Stimulated activated CD4-positive, alpha-beta T cell treated with anti-CD3 and anti-CD28 coated beads, Interleukin-1b, Interleukin-23, amount 100 ng/mL, for 48 hours (primary cell): ENCODE results near the gene CYP4F3.
"Not testable (repeated sequence)": the region's sequence is repeated elsewhere in the genome, so short reads cannot be mapped to it uniquely, and the experiment has no call there.

Source experiments
- DNase-seq: peaks from one replicate; pipeline ENCODE4 v3.0.0-alpha.2; 2020

The CYP4F3 gene, protein sequence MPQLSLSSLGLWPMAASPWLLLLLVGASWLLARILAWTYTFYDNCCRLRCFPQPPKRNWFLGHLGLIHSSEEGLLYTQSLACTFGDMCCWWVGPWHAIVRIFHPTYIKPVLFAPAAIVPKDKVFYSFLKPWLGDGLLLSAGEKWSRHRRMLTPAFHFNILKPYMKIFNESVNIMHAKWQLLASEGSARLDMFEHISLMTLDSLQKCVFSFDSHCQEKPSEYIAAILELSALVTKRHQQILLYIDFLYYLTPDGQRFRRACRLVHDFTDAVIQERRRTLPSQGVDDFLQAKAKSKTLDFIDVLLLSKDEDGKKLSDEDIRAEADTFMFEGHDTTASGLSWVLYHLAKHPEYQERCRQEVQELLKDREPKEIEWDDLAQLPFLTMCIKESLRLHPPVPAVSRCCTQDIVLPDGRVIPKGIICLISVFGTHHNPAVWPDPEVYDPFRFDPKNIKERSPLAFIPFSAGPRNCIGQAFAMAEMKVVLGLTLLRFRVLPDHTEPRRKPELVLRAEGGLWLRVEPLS

DNA sequence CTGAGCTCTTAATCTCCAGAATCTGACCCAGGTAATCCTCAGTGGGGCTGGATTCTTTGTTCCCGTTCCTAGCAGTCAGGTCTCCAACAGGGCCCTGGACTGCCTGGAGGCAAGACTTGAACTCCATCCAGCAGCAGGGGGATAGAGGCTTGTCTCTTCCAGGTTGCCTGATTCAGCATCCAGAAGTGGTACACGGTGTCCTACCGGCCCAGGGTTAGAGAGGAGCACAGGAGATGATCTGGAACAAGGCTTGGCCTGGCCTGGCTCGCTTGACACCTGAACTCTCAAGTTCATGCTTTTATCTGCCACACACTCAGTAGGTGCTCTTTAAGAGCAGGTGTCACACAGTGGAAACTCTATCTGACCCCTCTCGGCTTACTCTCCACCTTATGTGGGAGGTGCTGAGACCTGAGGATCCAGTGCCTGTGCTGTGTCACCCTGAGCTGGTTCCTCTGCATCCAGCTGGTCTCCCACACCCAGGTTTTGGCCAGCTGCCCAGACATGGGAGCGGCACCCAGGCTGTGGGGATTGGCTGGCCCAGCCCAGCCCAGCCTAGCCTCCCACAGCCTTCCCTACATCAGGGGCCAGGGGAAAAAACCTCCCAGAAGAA, at the start of gene CYP4F3:
TSS of gene CYP4F3 (plus strand) at position 604 of the 610 bp plus-strand sequence. CDS start 519 bp downstream, outside the sequence.
- DNase-seq = no peak

DNA sequence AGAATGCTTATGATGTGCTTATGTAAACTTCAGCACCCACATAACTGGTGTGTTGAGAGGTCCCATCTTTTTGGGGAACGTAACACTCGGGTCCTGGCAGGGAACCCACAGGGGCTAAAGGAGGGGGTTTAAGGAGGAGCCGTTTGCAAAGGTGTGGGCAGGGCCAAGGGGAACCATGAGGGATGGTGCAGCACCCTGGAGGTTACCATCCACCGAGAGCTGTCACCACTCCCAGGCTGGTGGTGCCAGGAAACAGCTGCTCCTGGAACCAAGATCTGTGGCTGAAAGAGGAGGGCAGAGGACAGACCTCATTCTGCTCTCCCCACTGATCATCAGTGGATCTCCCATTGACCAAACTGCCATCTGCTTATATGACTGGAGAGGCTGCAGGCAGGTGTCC, 48.9 kb upstream of the CYP4F3 start:
- DNase-seq = no peak

DNA sequence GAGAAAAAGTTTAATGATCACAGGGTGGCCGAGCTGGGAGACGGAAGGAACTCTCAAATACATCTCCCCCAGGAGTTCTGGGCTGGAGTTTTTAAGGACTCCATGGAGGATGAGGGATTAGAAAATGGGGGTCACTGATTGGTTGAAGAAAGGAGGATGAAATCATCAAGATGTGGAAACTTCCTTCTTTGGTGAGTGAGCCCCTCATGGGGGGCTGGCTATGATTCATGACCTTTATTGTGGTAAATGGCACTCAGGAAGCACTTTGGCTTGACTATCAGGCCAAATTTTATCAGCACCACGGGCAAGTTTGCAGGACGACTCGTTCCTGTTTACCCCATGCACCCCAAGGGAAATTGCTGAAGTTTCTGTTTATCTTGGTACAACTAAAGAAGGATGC, 48.2 kb upstream of the CYP4F3 start:
- DNase-seq = not testable (repeated sequence)

DNA sequence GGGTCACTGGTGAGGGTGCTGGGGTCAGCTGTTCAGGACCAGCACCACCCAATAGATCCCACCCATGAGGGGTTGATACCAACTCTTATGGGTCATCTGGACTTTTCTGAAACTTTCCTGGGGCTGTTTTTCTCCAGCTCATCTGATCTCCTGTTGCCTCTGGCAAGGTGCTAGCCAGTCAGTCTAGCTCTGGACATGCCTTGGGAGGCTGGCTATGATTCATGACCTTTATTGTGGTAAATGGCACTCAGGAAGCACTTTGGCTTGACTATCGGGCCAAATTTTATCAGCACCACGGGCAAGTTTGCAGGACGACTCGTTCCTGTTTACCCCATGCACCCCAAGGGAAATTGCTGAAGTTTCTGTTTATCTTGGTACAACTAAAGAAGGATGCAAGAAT, 46.9 kb upstream of the CYP4F3 start:
- not testable (repeated sequence) for DNase-seq

DNA sequence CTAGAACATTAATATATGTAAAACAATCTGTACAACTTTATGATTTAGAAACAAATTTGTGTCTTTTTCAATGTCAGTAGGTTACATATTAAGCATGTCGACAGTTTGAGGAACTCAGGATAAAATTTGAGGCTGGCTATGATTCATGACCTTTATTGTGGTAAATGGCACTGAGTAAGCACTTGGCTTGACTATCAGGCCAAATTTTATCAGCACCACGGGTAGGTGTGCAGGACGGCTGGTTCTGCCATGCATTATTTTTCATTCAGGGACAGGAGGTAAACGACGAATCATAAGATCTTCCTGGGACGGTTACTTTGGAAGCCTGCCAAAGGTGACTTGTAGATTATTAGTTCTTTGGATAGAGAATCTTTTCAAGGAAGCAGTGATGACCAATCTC, 45.6 kb upstream of the CYP4F3 start:
- DNase-seq = no peak

DNA sequence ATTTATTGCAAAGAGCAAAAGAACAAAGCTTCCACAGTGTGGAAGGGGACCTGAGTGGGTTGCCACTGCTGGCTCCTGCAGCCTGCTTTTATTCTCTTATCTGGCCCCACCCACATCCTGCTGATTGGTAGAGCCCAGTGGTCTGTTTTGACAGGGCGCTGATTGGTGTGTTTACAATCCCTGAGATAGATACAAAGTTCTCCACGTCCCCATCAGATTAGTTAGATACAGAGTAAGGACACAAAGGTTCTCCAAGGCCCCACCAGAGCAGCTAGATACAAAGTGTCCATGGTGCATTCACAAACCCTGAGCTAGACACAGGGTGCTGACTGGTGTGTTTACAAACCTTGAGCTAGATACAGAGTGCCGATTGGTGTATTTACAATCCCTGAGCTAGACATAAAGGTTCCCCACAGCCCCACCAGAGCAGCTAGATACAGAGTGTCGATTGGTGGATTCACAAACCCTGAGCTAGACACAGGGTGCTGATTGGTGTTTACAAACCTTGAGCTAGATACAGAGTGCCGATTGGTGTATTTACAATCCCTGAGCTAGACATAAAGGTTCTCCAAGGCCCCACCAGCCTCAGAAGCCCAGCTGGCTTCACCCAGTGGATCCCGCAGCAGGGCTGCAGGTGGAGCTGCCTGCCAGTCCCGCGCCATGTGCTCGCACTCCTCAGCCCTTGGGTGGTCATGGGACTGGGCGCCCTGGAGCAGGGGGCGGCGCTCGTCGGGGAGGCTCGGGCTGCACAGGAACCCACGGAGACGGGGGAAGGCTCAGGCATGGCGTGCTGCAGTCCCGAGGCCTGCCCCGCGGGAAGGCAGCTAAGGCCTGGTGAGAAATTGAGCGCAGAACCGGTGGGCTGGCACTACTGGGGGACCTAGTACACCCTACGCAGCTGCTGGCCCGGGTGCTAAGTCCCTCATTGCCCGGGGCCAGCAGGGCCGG, 32.4 kb upstream of the CYP4F3 start:
- not testable (repeated sequence) for DNase-seq

DNA sequence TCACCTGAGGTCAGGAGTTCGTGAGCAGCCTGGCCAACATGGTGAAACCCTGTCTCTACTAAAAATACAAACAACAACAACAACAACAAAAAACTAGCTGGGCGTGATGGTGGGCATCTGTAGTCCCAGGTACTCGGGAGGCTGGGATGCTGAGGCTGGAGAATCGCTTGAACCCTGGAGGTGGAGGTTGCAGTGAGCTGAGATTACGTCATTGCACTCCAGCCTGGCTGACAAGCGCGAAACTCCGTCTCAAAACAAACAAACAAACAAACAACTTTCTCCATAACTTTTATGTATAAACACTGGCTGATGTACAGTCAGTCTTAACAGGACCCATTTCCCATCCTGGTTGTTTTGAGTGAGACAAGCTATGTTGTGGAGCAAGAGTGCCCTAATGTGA, 31.4 kb upstream of the CYP4F3 start:
- no peak for DNase-seq

DNA sequence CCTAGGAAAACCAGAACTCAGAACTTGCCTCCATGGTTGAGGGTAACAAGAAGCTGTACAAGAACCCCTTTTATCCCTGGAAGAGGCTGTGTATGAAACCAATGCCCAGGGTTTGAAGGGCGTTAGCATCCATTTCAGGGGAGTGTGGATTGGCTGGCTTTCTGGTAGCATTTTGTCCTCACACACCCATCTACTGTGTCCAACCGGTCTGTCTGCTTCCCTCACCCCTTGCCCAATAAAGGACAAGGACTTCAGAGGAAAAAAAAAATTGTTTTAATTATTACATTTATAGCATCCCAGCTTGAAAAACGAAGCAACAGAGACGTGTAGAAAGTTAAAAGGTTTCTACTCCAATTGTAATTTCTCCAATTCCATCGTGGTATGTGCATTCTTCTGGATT, 28.4 kb upstream of the CYP4F3 start:
- no peak for DNase-seq

DNA sequence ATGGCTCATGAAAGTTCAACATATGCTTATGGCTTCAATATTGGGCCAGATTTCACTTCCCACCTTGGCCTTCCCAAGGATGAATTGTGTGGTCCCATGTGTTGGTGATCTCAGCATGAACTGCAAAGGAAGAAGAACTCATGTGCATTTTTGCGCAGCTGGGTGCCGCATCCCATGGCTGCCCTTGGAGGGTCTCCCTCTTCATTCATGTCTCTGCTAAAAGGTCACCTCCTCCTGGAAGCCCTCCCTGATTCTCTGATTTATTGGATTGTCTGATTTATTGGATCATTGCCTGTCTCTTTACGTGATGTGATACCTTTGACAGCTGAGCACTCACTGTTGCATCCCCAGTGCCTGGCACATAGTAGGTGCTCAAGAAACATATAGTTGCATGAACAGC, 27.4 kb upstream of the CYP4F3 start:
- DNase-seq = no peak

DNA sequence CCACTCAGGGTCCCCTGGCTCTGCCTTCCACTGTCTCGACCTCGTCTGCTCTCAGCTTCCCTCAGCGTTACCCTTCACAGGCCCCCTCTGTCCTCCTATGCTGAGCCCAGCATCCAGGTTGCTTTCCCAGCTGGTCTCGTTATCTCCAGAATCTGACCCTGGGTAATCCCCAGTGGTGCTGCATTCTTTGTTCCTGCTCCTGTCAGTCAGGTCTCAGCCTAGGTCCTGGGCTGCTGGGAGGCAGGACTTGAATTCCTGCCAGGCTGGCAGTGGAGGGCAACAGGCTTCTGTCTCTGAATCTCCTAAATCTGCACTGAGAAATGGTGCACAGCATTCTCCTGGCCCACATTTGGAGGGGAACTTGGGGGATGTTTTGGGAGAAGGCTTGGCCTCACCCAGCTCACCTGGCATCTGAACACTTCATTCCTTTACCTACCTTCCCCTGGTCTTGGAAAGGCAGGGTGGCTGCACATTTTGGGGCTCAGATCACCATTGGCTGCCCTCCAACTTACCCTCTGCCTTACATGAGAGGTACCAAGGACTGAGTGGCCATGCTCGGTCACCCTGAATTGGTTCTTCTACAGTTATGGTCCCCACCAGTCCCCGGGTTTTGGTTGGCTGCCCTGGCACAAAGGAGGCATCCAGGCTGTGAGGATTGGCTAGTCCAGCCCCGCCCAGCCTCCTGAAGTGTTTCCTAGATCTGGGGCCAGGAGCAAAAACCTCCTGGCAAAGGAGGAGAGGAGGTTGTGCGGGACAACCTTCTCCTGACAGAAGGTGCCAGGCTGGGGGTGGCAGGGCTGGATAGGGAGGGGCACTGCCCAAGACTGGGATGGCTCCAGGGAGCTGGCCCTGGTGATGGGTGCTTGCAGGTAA, 26.0 kb upstream of the CYP4F3 start, which contains the start of gene CYP4F8:
TSS of gene CYP4F8 (plus strand) at position 712 of the 873 bp plus-strand sequence. CDS start 399 bp downstream, outside the sequence.
- no peak for DNase-seq

DNA sequence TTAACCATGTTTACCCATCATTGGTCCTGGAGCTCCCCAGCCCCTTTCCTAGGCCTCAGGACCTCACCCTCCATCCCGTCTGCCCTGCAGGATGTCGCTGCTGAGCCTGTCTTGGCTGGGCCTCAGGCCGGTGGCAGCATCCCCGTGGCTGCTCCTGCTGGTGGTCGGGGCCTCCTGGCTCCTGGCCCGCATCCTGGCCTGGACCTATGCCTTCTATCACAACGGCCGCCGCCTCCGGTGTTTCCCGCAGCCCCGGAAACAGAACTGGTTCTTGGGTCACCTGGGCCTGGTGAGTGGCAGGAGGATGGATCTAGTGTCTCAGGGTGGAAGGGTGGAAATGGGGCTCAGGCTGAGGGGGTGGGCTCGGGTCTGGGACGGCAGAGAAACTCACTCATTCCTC, 25.2 kb upstream of the CYP4F3 start:
- no peak for DNase-seq

DNA sequence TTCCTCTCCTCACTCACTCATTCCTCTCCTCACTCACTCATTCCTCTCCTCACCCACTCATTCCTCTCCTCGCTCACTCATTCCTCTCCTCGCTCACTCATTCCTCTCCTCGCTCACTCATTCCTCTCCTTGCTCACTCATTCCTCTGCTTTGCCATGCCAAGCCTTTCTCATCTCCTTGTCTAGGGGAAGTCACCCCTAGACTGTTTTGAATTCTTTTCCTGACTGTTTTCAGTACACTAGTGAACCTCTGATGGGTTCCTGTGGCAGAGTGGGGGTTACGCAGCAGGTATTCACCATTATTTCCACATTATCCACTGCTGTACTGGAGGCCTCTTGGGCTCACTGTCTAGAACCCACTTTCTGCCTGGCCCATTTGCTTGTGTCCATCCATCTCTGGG, 24.5 kb upstream of the CYP4F3 start:
- no peak for DNase-seq

DNA sequence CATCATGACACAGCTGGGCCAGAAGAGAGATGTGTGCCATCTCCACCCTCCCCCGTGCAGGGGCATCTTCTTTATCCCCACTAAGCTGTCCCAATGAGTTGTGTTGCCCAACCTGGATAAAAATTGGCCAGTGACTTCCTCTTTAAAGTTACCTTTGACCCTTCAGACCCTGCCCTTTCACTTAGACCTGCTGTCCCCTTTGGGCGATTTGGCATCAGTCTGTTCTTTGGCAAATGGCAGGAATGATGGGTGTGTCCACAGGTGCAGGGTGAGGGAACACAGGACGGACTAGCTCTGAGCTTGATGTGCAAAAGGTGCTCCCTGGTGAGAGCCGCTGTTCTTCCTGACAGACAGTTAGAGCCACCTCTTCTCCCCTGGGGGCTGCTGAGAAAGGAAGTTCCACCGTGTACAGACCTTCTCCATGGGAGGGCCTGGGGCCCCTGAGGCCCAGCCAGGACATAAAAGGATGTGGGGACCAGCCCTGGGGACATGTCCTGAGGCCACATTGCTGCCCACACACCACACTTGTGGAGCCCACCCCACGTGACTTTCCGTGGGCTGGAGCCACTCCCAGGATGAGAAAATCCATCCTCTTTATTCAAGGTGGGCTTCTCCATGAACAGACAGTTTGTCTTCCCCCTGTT, 23.9 kb upstream of the CYP4F3 start:
- no peak for DNase-seq

DNA sequence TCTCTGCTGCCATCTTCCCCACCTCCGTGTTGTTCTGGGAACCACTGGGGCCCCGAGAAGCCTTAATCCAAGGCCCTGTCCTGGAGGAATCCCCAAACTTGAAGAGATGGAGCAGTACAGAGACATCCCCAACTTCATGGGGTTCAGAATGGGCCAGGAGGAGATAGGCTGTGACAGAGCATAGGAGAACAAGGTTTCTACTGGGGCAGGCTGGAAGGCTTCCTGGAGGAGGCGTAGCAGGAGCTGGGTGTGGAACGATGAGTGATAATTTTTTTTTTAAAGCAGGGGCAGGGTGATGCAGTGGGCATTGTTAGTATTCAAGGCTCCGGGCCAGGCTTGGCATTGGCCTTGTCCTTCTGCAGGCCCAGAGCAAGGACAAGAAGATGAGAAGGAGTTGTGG, 22.4 kb upstream of the CYP4F3 start:
- DNase-seq = no peak

DNA sequence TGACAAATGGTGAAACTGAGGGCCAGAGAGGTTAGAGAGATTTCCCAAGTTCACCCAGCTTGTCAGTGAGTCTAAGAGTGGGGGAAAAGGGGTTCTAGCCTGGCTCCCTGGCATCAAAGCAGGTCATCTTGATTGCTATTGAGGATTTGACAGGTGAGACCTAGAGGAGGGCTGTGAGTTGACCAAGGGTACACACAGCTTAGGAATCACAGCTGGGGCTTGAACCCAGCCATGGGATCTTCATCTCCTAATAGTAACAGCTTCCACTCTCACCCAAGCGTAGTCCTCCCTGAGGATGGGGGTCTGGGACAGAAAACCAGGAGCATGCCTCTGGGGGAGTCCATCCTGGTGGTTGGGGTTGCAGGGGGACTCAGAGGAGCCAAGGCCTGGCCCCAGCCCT, 18.9 kb upstream of the CYP4F3 start:
- no peak for DNase-seq

DNA sequence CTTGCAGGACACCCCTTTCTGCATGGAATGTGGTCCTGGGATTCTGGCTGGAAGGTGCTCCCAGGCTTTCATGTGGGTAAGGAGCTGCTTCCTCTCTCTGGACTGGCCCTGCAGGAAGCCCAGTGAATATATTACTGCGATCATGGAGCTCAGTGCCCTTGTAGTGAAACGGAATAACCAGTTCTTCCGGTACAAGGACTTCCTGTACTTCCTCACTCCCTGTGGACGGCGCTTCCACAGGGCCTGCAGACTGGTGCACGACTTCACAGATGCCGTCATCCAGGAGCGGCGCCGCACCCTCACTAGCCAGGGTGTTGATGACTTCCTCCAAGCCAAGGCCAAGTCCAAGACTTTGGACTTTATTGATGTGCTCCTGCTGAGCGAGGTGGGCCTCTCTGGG, 17.7 kb upstream of the CYP4F3 start:
- DNase-seq = no peak

DNA sequence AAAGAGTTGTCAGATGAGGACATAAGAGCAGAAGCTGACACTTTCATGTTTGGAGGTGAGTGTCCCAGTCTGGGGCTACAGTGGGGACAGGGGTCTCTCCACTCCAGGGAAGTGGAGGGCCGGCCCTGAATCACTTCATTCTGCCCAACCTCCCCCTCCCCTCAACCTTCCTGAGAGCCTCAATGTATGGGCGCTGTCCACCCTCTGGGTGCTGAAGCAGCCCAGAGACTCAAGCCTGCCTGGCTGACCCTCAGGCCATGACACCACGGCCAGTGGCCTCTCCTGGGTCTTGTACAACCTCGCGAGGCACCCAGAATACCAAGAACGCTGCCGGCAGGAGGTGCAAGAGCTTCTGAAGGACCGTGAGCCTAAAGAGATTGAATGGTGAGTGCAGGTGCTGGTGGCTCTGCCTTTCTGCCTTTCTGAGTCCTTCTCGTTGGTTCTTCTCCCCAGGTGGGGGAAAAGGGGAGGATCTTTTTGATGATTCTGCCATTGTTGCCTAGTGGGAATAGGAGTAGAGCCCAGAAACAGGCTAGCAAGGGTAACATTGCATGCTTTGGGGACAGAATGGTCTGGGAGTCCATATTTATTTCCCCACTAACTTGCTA, 16.9 kb upstream of the CYP4F3 start:
- no peak for DNase-seq

DNA sequence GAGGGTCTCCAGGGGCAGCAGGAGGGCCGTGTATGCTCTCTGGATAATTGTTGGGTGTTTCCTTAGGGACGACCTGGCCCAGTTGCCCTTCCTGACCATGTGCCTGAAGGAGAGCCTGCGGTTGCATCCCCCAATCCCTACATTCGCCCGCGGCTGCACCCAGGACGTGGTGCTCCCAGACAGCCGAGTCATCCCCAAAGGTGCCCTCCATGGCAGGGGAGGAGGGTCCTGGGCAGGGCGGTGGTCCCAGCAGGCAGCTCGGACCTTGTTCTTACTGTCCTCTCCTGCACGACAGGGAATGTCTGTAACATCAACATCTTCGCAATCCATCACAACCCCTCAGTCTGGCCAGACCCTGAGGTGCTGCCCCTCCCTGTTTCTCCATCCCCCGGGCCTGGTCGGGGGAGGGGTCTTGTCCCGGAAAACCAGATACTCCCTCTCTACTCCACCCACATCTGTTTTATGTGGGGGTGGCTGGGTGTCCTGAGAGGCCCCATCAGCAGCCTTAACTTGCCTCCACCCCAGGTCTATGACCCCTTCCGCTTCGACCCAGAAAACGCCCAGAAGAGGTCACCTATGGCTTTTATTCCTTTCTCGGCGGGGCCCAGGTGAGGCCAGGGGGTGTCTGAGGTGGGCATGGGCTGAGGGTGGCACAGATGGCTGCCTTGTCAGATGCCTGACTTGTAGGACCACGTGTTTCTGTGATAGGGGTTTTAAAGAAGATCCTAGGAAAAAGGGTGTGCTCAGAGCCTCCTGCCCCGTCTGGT, 12.3 kb upstream of the CYP4F3 start:
- DNase-seq = no peak

DNA sequence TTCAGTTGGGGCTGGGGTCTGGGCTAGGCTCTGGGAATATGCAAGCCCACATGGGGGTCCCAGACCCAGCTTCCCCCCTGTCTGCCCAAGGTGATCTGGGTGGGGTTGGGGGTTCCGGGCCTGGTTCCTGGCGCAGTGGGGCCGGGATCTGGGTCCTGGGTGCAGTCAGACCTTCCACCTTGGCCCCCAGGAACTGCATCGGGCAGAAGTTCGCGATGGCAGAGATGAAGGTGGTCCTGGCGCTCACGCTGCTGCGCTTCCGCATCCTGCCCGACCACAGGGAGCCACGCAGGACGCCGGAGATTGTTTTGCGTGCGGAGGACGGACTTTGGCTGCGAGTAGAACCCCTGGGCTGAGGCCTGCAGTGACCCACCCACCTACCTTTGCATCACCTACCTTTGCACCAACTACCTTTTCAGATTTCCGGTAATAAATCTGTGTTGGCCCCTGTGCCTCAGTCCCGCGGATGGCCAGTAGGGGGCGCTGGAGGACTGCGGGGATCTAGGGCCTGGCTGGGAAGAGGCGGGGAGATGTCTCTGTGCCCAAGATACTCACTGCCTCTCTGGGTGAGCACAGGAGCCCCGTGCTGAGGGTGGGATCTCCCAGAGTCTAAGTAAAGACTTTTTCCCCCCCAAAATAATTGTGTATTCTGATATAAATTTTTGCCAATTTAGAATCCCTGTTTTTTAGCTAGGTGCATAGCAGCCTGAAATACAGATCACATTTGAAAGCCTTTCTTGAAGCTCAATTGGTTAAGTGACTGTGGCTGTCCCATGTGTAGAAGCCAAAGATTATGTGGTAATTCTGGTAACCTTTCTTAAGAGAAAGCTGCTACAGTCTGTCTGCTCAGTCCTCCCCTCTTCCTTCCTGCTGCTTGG, 11.5 kb upstream of the CYP4F3 start:
- peak; percentile 84 for DNase-seq
